Right lobe of liver (tissue), 6 donors: ENCODE results near the gene LRP2BP. TPM values are rescaled to one million over a fixed set of nuclear protein-coding genes. Genes with fewer than 3 reads are reported as not detected.

Source experiments
- ATAC-seq, 4 donors: fragments of 200-7000 bp; cut with Tn5 transposase; one replicate each; pipeline ENCODE4 v1.9.1; 2020; ENCODE audit warnings: mild to moderate bottlenecking in 4 of 4, moderate library complexity in 4 of 4
- DNase-seq, 3 donors: peaks; one replicate each; pipeline ENCODE4 v3.0.0-alpha.2; 2020
- H3K27ac ChIP-seq, 3 donors: fragments of 200-600 bp; one replicate each; pipeline ENCODE4 v1.8.0; 2022
- H3K27me3 ChIP-seq, 2 donors: fragments of 200-600 bp; one replicate each; pipeline ENCODE4 v1.8.0; 2022
- H3K36me3 ChIP-seq, 4 donors: fragments of 200-600 bp; sonication (generic) in 1 of 4; one replicate each; pipeline versions ENCODE4 v1.5.1 to v1.8.0; 2017 to 2022; ENCODE audit warnings: control low read depth in 1 of 4
- H3K4me1 ChIP-seq, 4 donors: fragments of 200-600 bp; sonication (generic) in 1 of 4; one replicate each; pipeline versions ENCODE4 v1.5.1 to v1.8.0; 2017 to 2022; ENCODE audit warnings: control low read depth in 1 of 4
- H3K4me3 ChIP-seq, 3 donors: fragments of 200-600 bp; one replicate each; pipeline ENCODE4 v1.8.0; 2022
- H3K9me3 ChIP-seq, 4 donors: fragments of 200-600 bp; sonication (generic) in 1 of 4; one replicate each; pipeline versions ENCODE4 v1.5.1 to v1.8.0; 2017 to 2022; ENCODE audit warnings: control low read depth in 1 of 4
- POLR2A ChIP-seq: fragments of 450-650 bp; IDR thresholded peaks from one replicate; pipeline ENCODE4 v1.6.1; 2017; ENCODE audit warnings: antibody characterized with exemption, mild to moderate bottlenecking
- WGBS: methylation state at CpG from one replicate; pipeline ENCODE4 v1.1.6; 2018; ENCODE audit warnings: low coverage, low lambda C conversion rate; ENCODE audit not compliant: insufficient coverage; ENCODE audit errors: missing lambda C conversion rate; 5-methylcytosine and 5-hydroxymethylcytosine counted together
- intact Hi-C, 2 donors: fragments of 100-400 bp; cut with DNase I; formaldehyde crosslinking; loops; one replicate each; pipeline versions ENCODE4 v1.11.2 to v1.14.1; 2022
- total RNA-seq, 6 experiments: library from RNA; depleted of rRNA in 2 of 6; stranded (reverse); fragments of >200 nt in 2 of 6; fragmentation: NEBNext Ultra II Directional in 3 of 6; extraction: Animal tissue kit (Norgen Biotek cat#: 25700) in 3 of 6; gene quantifications; one replicate each; pipeline versions ENCODE4 v1.1.0 to v1.2.4, GENCODE V29; 2016 to 2023
- TF ChIP-seq, protein P1 (sequence below), 4 donors: fragments of 200-600 bp in 3 of 4; fragments of 450-650 bp in 1 of 4; IDR thresholded peaks; one replicate each; pipeline versions ENCODE4 v1.5.1 to v1.8.0; 2016 to 2022; ENCODE audit warnings: antibody characterized with exemption in 4 of 4, mild to moderate bottlenecking in 2 of 4
- donor health status: DM: no; HTN: yes; CAD: no.
- donor health status: DM: no; HTN: no; CAD: no.
- donor health status: DM: no; HTN: no; CAD: no.
- donor health status: DM: no; HTN: yes; CAD: no.
- donor health status: DM: no; HTN: yes; CAD: no.

Gene LRP2BP
- total RNA-seq, 6 experiments from 2014 or later: 0.19 to 0.37 (median 0.27) TPM

DNA sequence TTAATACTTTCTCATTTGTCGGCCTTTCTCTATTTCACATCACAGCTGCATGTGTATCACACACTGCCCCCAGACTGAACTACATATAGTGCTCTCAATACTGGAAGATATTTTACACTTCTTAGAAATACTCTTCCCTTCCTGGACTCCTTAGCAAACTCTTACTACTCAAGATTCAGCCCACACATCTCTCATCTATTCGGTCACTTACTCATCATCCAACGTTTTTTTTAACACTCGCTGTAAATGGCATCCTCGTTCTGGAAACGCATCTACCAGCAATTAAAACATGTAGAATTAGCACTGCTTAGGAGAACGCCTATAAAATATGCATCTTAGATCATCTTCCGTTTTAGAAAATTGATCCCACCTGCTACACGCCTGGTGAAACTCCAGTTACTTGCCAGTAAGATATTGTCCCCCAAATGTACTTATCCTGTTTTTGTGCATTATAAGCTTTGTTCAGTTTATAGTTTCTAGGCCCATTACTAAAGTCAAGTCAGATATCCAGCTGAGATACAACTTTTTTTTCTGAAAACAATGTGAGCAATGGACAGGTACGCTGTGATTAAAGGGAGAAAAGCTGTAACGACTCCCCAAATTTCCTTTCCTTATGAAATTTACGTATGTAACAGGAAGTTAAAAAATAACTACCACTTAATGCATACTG lies 1.0 kb downstream of the LRP2BP start:
- no peaks in the 10 kb centered on the region for H3K9me3 ChIP-seq
- DNase-seq (no peak), ATAC-seq (no peak)
- WGBS: 56% methylated on average over 12 of the region's 12 CpGs
- peaks cover 0 to 8% (median 4%) of the 10 kb centered on the region in 4 donors for H3K4me1 ChIP-seq
- intact Hi-C loops: loop anchor here in 1 of 2 donors (10.0 kb wide), 1 partner anchor 190 kb away; the partner anchor contains the start of genes CFAP97 and SNX25
- H3K27me3 ChIP-seq: no peaks in the 10 kb centered on the region
- H3K27ac ChIP-seq: peak overlapping the region; percentile 100
- H3K4me3 ChIP-seq: peak overlapping the region; percentile 57 to 80 (median 69)
- TF ChIP-seq, protein P1, sequence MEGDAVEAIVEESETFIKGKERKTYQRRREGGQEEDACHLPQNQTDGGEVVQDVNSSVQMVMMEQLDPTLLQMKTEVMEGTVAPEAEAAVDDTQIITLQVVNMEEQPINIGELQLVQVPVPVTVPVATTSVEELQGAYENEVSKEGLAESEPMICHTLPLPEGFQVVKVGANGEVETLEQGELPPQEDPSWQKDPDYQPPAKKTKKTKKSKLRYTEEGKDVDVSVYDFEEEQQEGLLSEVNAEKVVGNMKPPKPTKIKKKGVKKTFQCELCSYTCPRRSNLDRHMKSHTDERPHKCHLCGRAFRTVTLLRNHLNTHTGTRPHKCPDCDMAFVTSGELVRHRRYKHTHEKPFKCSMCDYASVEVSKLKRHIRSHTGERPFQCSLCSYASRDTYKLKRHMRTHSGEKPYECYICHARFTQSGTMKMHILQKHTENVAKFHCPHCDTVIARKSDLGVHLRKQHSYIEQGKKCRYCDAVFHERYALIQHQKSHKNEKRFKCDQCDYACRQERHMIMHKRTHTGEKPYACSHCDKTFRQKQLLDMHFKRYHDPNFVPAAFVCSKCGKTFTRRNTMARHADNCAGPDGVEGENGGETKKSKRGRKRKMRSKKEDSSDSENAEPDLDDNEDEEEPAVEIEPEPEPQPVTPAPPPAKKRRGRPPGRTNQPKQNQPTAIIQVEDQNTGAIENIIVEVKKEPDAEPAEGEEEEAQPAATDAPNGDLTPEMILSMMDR (IDR thresholded peaks at IDR 0.05): no peak
- TF ChIP-seq POLR2A: no peak
- H3K36me3 ChIP-seq: peaks cover 0 to 10% (median 2%) of the 10 kb centered on the region in 4 donors

DNA sequence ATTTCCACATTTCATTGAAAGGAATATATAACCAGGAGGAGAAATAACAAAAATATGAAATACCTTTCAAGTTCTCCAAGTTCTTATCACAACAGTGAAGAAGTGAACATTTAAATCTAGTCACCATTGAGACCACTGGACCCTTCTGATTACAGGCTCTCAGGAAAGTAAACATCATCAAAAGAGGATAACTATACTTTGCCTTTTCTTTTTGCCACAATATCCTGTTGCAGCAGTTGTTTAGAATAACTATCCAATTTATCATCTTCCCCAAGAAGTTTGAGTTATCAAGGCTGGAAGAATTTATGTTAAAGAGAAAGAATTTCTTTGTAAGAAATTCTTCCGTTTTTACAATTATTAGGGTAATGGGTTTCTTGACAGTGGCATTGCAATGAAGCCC lies 3.6 kb downstream of the LRP2BP start:
- no peaks in the 10 kb centered on the region for H3K27me3 ChIP-seq
- H3K4me1 ChIP-seq: peaks cover 0 to under 1% (median 0%) of the 10 kb centered on the region in 4 donors
- ATAC-seq (no peak), DNase-seq (no peak)
- H3K27ac ChIP-seq: no peak overlapping the region
- TF ChIP-seq, protein P1 (IDR thresholded peaks at IDR 0.05): no peak
- TF ChIP-seq POLR2A: no peak
- H3K9me3 ChIP-seq: no peaks in the 10 kb centered on the region
- 89% methylated on average over 1 of the region's 1 CpG for WGBS
- intact Hi-C loops: loop anchor here in 1 of 2 donors (10.0 kb wide), 1 partner anchor 187 kb away; the partner anchor contains the start of genes CFAP97 and SNX25
- H3K4me3 ChIP-seq: no peak overlapping the region
- no peaks in the 10 kb centered on the region for H3K36me3 ChIP-seq

DNA sequence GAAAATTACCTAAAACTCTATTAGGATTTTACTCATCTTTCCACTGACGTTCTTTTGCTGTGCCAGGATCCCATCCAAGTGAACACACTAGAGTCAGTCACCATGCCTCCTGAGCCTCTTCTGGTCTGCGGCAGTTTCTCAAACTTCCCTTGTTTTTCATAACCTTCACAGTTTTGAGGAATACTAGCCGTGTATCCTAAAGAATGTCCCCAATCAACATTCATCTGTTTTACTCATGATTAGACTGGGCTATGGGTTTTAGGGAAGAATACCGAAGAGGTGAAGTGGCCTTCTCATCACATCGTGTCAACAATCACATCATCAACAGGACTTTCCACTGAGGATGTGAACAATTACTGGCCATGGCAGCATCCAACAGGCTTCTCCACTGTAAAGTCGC lies 4.8 kb downstream of the LRP2BP start:
- no peak for TF ChIP-seq POLR2A
- TF ChIP-seq, protein P1 (IDR thresholded peaks at IDR 0.05): no peak
- no peaks in the 10 kb centered on the region for H3K27me3 ChIP-seq
- no peak overlapping the region for H3K27ac ChIP-seq
- 97% methylated on average over 6 of the region's 6 CpGs for WGBS
- intact Hi-C loops: loop anchor here in 1 of 2 donors (10.0 kb wide), 1 partner anchor 186 kb away; the partner anchor contains the start of genes CFAP97 and SNX25
- H3K4me3 ChIP-seq: no peak overlapping the region
- no peaks in the 10 kb centered on the region for H3K4me1 ChIP-seq
- ATAC-seq (no peak), DNase-seq (no peak)
- no peaks in the 10 kb centered on the region for H3K9me3 ChIP-seq
- H3K36me3 ChIP-seq: no peaks in the 10 kb centered on the region

DNA sequence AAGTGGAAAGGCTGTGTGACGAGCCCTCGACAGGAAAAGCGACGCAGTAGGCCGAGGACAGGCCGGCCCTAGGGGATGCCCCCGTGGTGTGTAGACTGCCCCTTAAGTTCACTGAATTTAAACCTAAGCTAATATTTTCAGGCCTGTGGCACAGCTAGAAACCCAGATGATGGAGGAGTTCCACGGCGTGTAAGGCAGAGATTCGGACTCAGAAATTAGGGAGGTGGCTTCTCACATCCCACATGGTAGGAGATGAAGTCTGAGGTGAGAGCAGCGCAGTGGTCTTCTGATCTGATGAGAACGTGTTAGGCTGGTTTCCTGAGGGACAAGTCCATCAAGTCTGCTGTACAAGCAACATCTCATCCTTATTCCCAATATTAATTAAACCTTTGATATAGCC lies 7.8 kb downstream of the LRP2BP start:
- H3K4me1 ChIP-seq: peaks cover 0 to 2% (median 0%) of the 10 kb centered on the region in 4 donors
- TF ChIP-seq, protein P1 (IDR thresholded peaks at IDR 0.05): no peak
- TF ChIP-seq POLR2A: no peak
- no peak overlapping the region for H3K27ac ChIP-seq
- H3K9me3 ChIP-seq: no peaks in the 10 kb centered on the region
- no peaks in the 10 kb centered on the region for H3K27me3 ChIP-seq
- intact Hi-C loops: no loop called here
- H3K36me3 ChIP-seq: no peaks in the 10 kb centered on the region
- WGBS: no CpG with 5 or more reads among the region's 12 CpGs
- no peak overlapping the region for H3K4me3 ChIP-seq
- ATAC-seq: no peak
- DNase-seq: no peak
